ENCODE results near the gene IGSF21. TPM values are rescaled to one million over a fixed set of nuclear protein-coding genes. Genes with fewer than 3 reads are reported as not detected.

The IGSF21 gene
- polyA plus RNA-seq, 3 donors: not detected

DNA sequence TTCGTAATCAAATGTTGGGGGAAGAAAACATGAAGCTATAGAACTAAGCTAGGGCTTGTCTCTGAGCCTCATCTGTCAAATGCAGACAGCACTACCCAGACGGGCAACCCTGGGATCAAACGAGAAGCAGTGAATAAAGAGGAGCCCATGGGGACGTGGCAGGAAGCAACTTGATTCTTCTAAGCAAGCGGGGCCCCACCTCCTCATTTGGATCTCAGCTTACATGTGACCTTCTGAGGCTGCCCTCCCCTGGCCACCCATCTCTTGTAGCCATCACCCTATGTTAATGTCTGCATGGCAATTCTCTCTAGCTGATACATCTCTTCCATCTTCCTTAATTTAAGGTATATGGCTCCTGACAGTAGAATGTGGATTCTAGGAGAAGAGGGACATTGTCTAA lies 171.3 kb downstream of the IGSF21 start:
- H4K20me1 ChIP-seq (ENCODE audit: insufficient read depth, low read length): no peaks in the 10 kb centered on the region
- no peak overlapping the region for H3K9ac ChIP-seq (ENCODE audit: insufficient read depth, low read length, poor library complexity, severe bottlenecking)
- no peaks in the 10 kb centered on the region for H3K4me1 ChIP-seq (ENCODE audit: control insufficient read depth in 1 of 2, insufficient read depth in 2 of 2, low read length in 2 of 2)
- H3K4me1 Mint-ChIP-seq: no peaks in the 10 kb centered on the region
- no peaks in the 10 kb centered on the region for H3K79me2 ChIP-seq (ENCODE audit: insufficient read depth, low read length)
- intact Hi-C loops (cut with micrococcal nuclease): no loop called here
- H3K27me3 ChIP-seq (ENCODE audit: control insufficient read depth in 2 of 2, insufficient read depth in 2 of 2, low read length in 2 of 2): no peaks in the 10 kb centered on the region
- no peaks in the 10 kb centered on the region for H3K9me3 ChIP-seq (replicated peaks in 1 of 2; ENCODE audit: control insufficient read depth in 1 of 2, insufficient read depth in 1 of 2, low read length in 2 of 2)
- no peak for TF ChIP-seq CTCF (IDR thresholded peaks at IDR 0.05)
- 36% methylated on average over 4 of the region's 5 CpGs for WGBS (ENCODE audit: insufficient coverage)
- no peak overlapping the region for H3K27ac ChIP-seq (ENCODE audit: low read depth in 1 of 2, low read length in 2 of 2)
- no peaks in the 10 kb centered on the region for H3K36me3 Mint-ChIP-seq
- no peak for DNase-seq
- H3K9me3 Mint-ChIP-seq: peaks cover 0 to 2% (median 0%) of the 10 kb centered on the region in 7 donors
- no peaks in the 10 kb centered on the region for H3K36me3 ChIP-seq (replicated peaks in 1 of 2; ENCODE audit: control insufficient read depth in 1 of 2, insufficient read depth in 2 of 2, low read length in 2 of 2)
- no peak overlapping the region for H3K4me3 Mint-ChIP-seq
- H3K4me2 ChIP-seq (replicated peaks; ENCODE audit: extremely low read depth, low read length, poor library complexity, severe bottlenecking): no peak overlapping the region
- no peak overlapping the region for H2AFZ ChIP-seq (ENCODE audit: insufficient read depth, low read depth, low read length, poor library complexity, severe bottlenecking)
- H3K27ac Mint-ChIP-seq: no peak overlapping the region
- H3K4me3 ChIP-seq (replicated peaks in 1 of 3; ENCODE audit: low read depth in 2 of 3, low read length in 3 of 3): no peak overlapping the region
- peaks cover 4 to 16% (median 8%) of the 10 kb centered on the region in 3 donors for H3K27me3 Mint-ChIP-seq (ENCODE audit: low read depth in 3 of 3)

- Histone ChIP-seq H3K4me1 (ENCODE audit: control insufficient read depth in 1 of 2, insufficient read depth in 2 of 2, low read length in 2 of 2) (no peaks in the 10 kb centered on the region), H3K9me3 (replicated peaks in 1 of 2; ENCODE audit: control insufficient read depth in 1 of 2, insufficient read depth in 1 of 2, low read length in 2 of 2) (no peaks in the 10 kb centered on the region), H3K4me2 (replicated peaks; ENCODE audit: extremely low read depth, low read length, poor library complexity, severe bottlenecking) (no peak overlapping the region), H3K36me3 (replicated peaks in 1 of 2; ENCODE audit: control insufficient read depth in 1 of 2, insufficient read depth in 2 of 2, low read length in 2 of 2) (no peaks in the 10 kb centered on the region), H3K9ac (ENCODE audit: insufficient read depth, low read length, poor library complexity, severe bottlenecking) (no peak overlapping the region), H2AFZ (ENCODE audit: insufficient read depth, low read depth, low read length, poor library complexity, severe bottlenecking) (no peak overlapping the region), H4K20me1 (ENCODE audit: insufficient read depth, low read length) (no peaks in the 10 kb centered on the region), H3K27me3 (ENCODE audit: control insufficient read depth in 2 of 2, insufficient read depth in 2 of 2, low read length in 2 of 2) (no peaks in the 10 kb centered on the region), H3K79me2 (ENCODE audit: insufficient read depth, low read length) (no peaks in the 10 kb centered on the region), H3K27ac (ENCODE audit: low read depth in 1 of 2, low read length in 2 of 2) (no peak overlapping the region), H3K4me3 (replicated peaks in 1 of 3; ENCODE audit: low read depth in 2 of 3, low read length in 3 of 3) (no peak overlapping the region)
- DNase-seq: no peak
- Mint-ChIP-seq H3K9me3 (peaks cover 0 to 2% (median 0%) of the 10 kb centered on the region in 7 donors), H3K27ac (no peak overlapping the region), H3K36me3 (no peaks in the 10 kb centered on the region), H3K4me1 (no peaks in the 10 kb centered on the region), H3K27me3 (ENCODE audit: low read depth in 3 of 3) (peaks cover 4 to 16% (median 8%) of the 10 kb centered on the region in 3 donors), H3K4me3 (no peak overlapping the region)
- TF ChIP-seq CTCF (IDR thresholded peaks at IDR 0.05): no peak
- intact Hi-C loops (cut with micrococcal nuclease): no loop called here
- 87% methylated on average over 15 of the region's 15 CpGs for WGBS (ENCODE audit: insufficient coverage)
These were observed 171.9 kb downstream of the IGSF21 start for GRCh38 chr1:18279351-18280074.
